HAP-1 (cell line): ENCODE measurements around the gene IGF2BP2.

Experiments
- DNase-seq, 2 experiments: peaks; one replicate each; pipeline ENCODE4 v3.0.0-alpha.2; 2016 to 2020; ENCODE audit warnings: low spot score in 2 of 2
- H3K27me3 ChIP-seq: fragments of 250-450 bp; sonication (Bioruptor Pico); 2 replicates; pipeline ENCODE4 v1.5.1; 2020; ENCODE audit warnings: low read depth, mild to moderate bottlenecking, moderate library complexity
- H3K36me3 ChIP-seq: fragments of 250-450 bp; sonication (Bioruptor Pico); replicated peaks from 2 replicates; pipeline ENCODE4 v1.5.1; 2020; ENCODE audit warnings: mild to moderate bottlenecking
- H3K4me1 ChIP-seq: fragments of 250-450 bp; sonication (Bioruptor Pico); 2 replicates; pipeline ENCODE4 v1.5.1; 2020; ENCODE audit warnings: mild to moderate bottlenecking
- H3K4me3 ChIP-seq: fragments of 250-450 bp; sonication (Bioruptor Pico); 2 replicates; pipeline ENCODE4 v1.5.1; 2020; ENCODE audit warnings: mild to moderate bottlenecking, moderate library complexity
- H3K9me3 ChIP-seq: fragments of 250-450 bp; sonication (Bioruptor Pico); 2 replicates; pipeline ENCODE4 v1.5.1; 2020; ENCODE audit warnings: mild to moderate bottlenecking, moderate library complexity
- in situ Hi-C: fragments of 300-500 bp; cut with MboI; formaldehyde crosslinking; loops from 3 replicates; pipeline ENCODE4 v1.14.3; 2020; ENCODE audit warnings: low sequenced_read_pairs, inconsistent platforms, mixed read lengths

The IGF2BP2 gene

DNA sequence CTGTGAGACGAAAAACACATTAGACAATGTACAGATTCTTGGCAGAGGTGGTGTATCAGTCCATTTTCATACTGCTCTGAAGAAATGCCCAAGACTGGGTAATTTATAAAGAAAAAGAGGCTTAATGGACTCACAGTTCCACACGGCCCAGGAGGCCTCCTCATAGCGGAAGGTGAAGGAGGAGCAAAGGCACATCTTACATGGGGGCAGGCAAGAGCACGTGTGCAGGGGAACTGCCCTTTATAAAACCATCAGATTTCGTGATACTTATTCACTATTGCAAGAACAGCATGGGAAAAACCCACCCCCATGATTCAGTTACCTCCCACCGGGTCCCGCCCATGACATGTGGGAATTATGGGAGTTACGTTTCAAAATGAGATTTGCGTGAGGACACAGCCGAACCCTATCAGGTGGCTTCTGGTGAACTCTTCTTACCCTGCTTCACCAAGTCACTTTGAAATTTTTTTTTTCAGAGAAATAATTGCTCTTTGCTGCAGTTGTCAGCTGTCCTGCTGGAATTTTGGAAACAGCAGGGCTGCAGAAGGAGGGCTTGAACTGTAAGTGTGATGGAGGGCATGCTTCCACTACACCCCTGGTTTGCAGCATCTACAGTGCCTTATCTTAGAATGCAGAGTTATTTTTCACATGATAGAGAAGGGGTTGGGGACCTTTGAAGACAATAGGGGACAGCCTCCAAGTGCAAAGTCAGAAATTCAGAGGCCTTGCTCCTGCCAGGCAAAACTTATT, 2.9 kb upstream of the IGF2BP2 start:
- Histone ChIP-seq H3K27me3 (no peaks in the 10 kb centered on the region), H3K4me1 (peaks cover 9% of the 10 kb centered on the region; the same call in 1 of the 2 replicates), H3K4me3 (no peak overlapping the region), H3K9me3 (no peaks in the 10 kb centered on the region), H3K36me3 (no peaks in the 10 kb centered on the region)
- in situ Hi-C loops = no loop called here
- no peak for DNase-seq

- no peaks in the 10 kb centered on the region for H3K27me3 ChIP-seq
- in situ Hi-C loops = no loop called here
- DNase-seq = peak; percentile 43 to 77
- H3K36me3 ChIP-seq = no peaks in the 10 kb centered on the region
- peak overlapping the region; percentile 54 for H3K4me3 ChIP-seq
- no peaks in the 10 kb centered on the region for H3K9me3 ChIP-seq
- peaks cover 22% of the 10 kb centered on the region for H3K4me1 ChIP-seq
Measured at GRCh38 chr3:185825639-185826481, 1.0 kb upstream of the IGF2BP2 start.

DNA sequence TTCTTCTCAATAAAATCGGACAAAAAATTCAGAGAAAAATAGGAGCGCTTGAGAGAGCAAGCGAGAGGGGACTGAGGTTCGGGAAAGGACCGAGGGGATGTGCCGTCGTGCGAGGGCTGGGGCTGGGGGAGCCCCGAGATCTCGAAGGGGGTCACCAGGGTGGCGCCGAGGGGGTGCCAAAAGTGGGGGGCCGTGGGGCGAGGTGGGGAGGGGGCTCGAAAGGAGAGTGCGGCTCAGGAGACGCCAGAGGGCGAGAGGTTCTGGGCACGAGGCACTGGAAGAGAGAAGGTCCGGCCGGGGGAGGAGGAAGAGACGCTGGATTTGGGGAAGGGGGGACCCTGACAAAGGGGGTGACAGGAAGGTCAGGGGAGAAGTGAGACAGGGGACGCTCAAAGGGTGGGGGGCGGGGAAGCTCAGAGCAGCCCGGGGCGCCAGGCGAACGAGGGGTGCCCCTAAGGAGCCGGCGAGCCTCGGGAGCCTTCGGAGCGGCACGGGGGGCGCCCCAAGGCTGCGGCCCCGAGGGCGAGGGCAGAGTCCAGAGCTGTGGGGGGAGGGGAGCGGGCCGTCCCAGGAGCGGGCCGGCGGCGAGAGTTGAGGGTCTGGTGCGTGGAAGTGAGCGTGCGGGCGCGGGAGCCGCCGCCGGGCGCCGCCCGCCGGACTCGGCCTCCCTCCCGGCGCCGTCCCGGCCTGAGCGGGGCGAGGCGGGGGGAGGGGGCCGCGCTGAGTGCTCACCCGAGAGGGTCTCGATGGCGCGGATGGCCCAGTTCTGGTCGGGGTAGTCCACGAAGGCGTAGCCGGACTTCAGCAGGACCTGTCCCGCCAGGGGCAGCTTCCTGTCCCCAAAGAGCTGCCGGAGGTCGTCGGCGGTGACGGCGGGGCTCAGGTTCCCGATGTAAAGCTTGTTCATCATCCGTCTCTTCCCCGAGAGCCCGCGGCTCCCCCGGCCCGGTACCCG, 514 bp downstream of the IGF2BP2 start:
- Histone ChIP-seq H3K4me3 (peak overlapping the region; percentile 81), H3K4me1 (peaks cover 37% of the 10 kb centered on the region), H3K9me3 (no peaks in the 10 kb centered on the region), H3K36me3 (no peaks in the 10 kb centered on the region; the same call in 1 of the 2 replicates), H3K27me3 (no peaks in the 10 kb centered on the region)
- DNase-seq = peak in 1 of 2 experiments; percentile 62
- in situ Hi-C loops = no loop called here

DNA sequence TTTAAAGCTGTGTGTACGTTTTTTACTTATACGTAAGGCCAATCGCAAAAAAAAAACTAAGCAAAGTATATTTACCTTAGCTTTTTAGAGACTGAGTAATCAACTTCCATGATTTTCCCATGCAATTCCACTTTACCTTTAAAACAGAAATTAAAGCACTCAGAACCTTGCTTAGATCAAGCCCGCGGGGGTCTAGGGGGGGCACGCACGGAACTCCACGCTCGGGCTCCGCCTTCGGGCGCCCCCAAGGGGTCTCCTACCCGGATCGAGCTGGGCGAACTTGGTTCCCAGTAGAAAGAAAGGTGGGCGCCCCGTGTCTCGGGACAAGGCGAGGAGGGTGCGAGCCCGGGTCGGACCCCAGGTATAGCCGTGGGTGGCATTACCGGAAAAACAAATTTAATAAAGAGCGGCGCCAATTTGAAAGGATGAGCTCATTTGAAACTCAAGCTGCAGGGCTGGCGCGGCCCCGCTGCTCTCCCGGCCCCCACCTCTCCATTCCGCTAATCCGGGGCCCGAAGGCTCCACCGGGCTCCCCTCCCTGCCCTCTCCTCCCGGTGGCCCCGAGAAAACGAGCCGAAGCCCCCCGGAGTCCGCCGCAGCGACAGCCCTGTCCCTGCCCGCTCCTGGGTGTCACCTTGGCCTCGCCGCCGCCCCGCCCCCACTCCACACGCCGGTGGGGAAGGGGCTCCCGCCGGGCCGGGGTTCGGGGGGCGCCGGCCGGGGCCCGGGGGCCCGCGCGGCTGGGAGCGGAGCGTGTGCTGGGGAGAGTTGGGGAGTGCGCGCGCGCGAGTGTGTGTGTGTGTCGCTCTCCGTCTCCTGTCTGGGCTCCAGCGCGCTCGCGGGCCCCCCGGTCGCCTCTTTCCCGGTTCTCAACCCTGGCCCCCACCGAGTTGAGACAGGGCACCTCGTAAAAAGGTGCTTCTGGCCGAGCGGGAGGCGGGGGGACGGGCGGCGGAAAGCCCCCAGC, 1.5 kb downstream of the IGF2BP2 start:
- Histone ChIP-seq H3K4me3 (peak overlapping the region; percentile 81), H3K36me3 (no peaks in the 10 kb centered on the region; the same call in 1 of the 2 replicates), H3K4me1 (peaks cover 43% of the 10 kb centered on the region), H3K27me3 (no peaks in the 10 kb centered on the region), H3K9me3 (no peaks in the 10 kb centered on the region)
- DNase-seq = peak in 1 of 2 experiments; percentile 65
- in situ Hi-C loops = no loop called here

DNA sequence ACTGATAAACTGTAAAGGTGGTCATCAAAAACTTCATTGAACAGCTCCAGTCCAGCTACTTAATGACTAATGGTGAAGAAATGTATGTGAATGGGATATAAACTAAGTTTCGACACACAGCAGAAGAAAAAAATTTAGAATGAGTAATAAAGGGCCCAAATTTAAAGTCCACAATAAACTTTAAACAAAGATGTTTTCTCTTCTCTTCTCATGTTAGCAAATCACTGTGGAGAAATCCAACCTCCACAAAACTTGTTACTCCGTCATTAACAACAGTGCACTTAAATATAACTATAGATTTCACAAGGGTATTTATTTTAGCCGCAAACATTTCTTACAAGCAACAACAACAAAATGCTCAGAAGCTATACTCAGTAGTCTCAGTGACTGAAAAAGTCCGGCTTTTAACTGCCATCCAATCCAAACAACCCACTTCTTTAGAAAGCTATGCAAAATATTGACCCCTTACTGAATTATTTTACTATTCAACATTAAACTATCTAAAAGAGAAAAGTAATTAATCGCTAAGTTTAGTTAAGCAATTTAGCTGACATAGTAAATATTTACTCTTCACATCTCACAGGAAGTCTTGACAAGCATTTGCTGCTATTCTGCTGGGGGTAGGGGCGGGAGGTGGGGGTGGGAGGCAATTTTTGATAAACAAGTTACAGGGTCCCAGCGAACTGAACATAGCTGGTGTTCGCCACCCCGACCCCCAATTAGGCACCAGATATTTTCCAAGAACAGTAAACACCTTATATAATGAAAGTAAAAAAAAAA, 2.4 kb downstream of the IGF2BP2 start:
- Histone ChIP-seq H3K4me3 (peak overlapping the region; percentile 81), H3K4me1 (peaks cover 49% of the 10 kb centered on the region), H3K9me3 (no peaks in the 10 kb centered on the region), H3K36me3 (no peaks in the 10 kb centered on the region; the same call in 1 of the 2 replicates), H3K27me3 (no peaks in the 10 kb centered on the region)
- DNase-seq = no peak
- in situ Hi-C loops = no loop called here

GRCh38 chr3:185820973-185821758, 3.7 kb downstream of the IGF2BP2 start:
- peaks cover 40% of the 10 kb centered on the region for H3K4me1 ChIP-seq
- peak in 1 of 2 experiments; percentile 59 for DNase-seq
- H3K27me3 ChIP-seq = no peaks in the 10 kb centered on the region
- in situ Hi-C loops = no loop called here
- H3K4me3 ChIP-seq = peak overlapping the region; percentile 5
- H3K9me3 ChIP-seq = no peaks in the 10 kb centered on the region
- H3K36me3 ChIP-seq = no peaks in the 10 kb centered on the region; the same call in 1 of the 2 replicates

- Histone ChIP-seq H3K36me3 (no peaks in the 10 kb centered on the region; the same call in 1 of the 2 replicates), H3K9me3 (no peaks in the 10 kb centered on the region), H3K4me3 (no peak overlapping the region), H3K27me3 (no peaks in the 10 kb centered on the region), H3K4me1 (peaks cover 54% of the 10 kb centered on the region)
- no peak for DNase-seq
- in situ Hi-C loops = no loop called here
Measured at GRCh38 chr3:185818267-185818875, 6.5 kb downstream of the IGF2BP2 start.

GRCh38 chr3:185815391-185816282, 9.2 kb downstream of the IGF2BP2 start:
- H3K4me1 ChIP-seq = peaks cover 46% of the 10 kb centered on the region
- H3K9me3 ChIP-seq = no peaks in the 10 kb centered on the region
- H3K36me3 ChIP-seq = no peaks in the 10 kb centered on the region; the same call in 1 of the 2 replicates
- no peak overlapping the region for H3K4me3 ChIP-seq
- no peak for DNase-seq
- in situ Hi-C loops = no loop called here
- no peaks in the 10 kb centered on the region for H3K27me3 ChIP-seq

DNA sequence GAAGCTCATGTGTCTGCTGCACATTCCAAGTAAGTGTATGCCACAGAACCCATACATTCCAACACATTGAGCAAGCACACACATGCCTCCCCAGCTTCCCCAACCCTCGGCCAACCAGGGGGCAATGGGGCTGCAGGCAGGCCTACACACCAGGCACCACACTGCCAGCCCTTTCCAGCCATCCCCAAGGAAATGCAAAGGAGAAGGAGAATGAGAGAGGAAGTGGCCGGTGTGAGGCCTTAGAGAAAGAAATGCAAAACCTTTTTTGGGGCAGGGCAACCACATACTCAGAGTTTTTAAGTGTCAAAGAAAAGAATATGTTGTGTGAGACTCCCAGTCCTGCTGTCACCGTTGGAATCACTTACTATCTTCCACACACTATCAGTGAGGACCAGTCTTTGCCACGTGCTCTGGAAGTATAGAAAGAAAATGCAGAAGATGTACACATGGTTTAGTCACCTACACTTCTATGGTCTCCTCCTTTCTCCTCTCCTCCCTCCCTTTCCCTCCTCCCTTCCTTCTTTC, 11.1 kb downstream of the IGF2BP2 start:
- H3K4me1 ChIP-seq = peaks cover 36% of the 10 kb centered on the region
- no peak for DNase-seq
- in situ Hi-C loops = no loop called here
- no peaks in the 10 kb centered on the region for H3K36me3 ChIP-seq
- H3K4me3 ChIP-seq = no peak overlapping the region
- H3K9me3 ChIP-seq = 0 out of 2 replicates have a peak, but pooled peaks cover 3% of the 10 kb centered on the region
- no peaks in the 10 kb centered on the region for H3K27me3 ChIP-seq

- Histone ChIP-seq H3K36me3 (no peaks in the 10 kb centered on the region), H3K4me3 (no peak overlapping the region), H3K27me3 (no peaks in the 10 kb centered on the region), H3K9me3 (peaks cover 3% of the 10 kb centered on the region; the same call in 1 of the 2 replicates), H3K4me1 (peaks cover 34% of the 10 kb centered on the region)
- no peak for DNase-seq
- in situ Hi-C loops = no loop called here
Measured at GRCh38 chr3:185813205-185813604, 11.6 kb downstream of the IGF2BP2 start.
